ENCODE data around the gene KIAA0930. TPM values are rescaled to one million over a fixed set of nuclear protein-coding genes. Genes with fewer than 3 reads are reported as not detected.

The KIAA0930 gene
- total RNA-seq (1 to 10 TPM; 6.7 to 7.4 TPM), total RNA-seq (13.3 to 84.2 (median 39.4) reads per million in 172 experiments)
- polyA plus RNA-seq (2013, experiment 1 of 2) = 24.3 TPM
- polyA plus RNA-seq (2013, experiment 2 of 2) = 21.7 TPM

DNA sequence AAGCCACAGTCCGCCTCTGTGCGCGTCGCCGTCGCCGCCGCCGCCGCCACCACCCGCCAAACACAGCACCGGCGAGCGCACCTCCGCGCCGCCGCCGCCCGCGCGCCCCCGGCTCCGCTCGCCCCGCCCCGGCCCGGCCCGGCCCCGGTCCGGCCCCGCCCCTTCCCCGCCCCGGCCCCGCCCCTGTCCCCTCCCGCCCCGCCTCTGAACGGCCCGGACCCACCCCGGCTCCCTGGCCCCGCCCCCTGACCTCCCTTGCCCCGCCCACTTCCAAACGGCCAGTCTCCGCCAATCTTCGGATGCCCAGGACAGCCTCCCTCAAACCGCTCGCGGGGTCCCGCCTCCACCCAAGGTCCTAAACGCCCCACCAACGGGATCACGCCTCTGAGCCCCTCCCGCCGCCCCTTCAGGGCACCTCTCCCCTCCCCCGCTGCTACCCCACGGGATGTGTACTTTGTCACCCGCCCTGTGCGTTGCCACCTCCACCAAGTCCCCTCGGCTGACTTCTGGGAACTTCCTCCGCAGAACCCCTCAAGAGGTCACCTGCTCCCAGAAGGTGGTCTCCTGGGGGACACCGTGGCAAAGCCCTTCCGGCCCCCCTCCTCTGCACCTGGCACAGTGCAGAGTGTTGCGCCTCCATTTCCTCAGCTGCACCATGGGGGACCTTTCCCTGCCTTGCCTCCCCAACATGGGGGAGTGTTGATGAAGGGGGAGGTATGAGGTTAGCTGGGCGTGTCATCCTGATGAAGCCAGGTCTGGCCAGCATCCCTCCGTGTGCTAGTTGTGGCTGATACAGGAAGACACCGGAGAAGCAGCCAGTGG lies at the start of gene KIAA0930:
KIAA0930 (minus strand) TSS at position 85 of the 822 bp plus-strand sequence. CDS start 191 bp downstream, outside the sequence.
- Histone ChIP-seq H3K36me3 (ENCODE audit: insufficient read depth, low read length) (no peaks in the 10 kb centered on the region), H3K27ac (ENCODE audit: low read depth in 1 of 2, low read length in 2 of 2) (peak within 1 kb of the TSS; percentile 32 to 52), H3K4me1 (ENCODE audit: insufficient read depth, low read length) (peaks cover 39% of the 10 kb centered on the region), H3K9me3 (ENCODE audit: control insufficient read depth in 1 of 2, insufficient read depth in 1 of 2, low read length in 2 of 2) (no peaks in the 10 kb centered on the region), H3K27me3 (ENCODE audit: control insufficient read depth in 1 of 2, insufficient read depth in 2 of 2, low read length in 2 of 2) (no peaks in the 10 kb centered on the region), H3K4me3 (ENCODE audit: low read length) (peak within 1 kb of the TSS; percentile 72)
- CTCF ChIA-PET = no interaction called here
- peak within 1 kb of the TSS; percentile 94 for H3K4me3 Mint-ChIP-seq
- TF ChIP-seq, protein P1, sequence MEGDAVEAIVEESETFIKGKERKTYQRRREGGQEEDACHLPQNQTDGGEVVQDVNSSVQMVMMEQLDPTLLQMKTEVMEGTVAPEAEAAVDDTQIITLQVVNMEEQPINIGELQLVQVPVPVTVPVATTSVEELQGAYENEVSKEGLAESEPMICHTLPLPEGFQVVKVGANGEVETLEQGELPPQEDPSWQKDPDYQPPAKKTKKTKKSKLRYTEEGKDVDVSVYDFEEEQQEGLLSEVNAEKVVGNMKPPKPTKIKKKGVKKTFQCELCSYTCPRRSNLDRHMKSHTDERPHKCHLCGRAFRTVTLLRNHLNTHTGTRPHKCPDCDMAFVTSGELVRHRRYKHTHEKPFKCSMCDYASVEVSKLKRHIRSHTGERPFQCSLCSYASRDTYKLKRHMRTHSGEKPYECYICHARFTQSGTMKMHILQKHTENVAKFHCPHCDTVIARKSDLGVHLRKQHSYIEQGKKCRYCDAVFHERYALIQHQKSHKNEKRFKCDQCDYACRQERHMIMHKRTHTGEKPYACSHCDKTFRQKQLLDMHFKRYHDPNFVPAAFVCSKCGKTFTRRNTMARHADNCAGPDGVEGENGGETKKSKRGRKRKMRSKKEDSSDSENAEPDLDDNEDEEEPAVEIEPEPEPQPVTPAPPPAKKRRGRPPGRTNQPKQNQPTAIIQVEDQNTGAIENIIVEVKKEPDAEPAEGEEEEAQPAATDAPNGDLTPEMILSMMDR (IDR thresholded peaks at IDR 0.05) = no peak
- peak within 1 kb of the TSS; percentile 90 for H3K27ac Mint-ChIP-seq
- peak; percentile 62 for ATAC-seq (ENCODE audit: poor library complexity)
- DNase-seq = peak; percentile 70 to 89 (median 76)
- no peaks in the 10 kb centered on the region for H3K9me3 Mint-ChIP-seq
- POLR2A ChIA-PET = interaction anchor here (0.7 to 1.3 kb wide), 2 partner anchors 39 to 68 kb away, joined by 6 read pairs; no protein-coding TSS in a partner anchor
- peaks cover 5% of the 10 kb centered on the region for H3K36me3 Mint-ChIP-seq (ENCODE audit: low read depth)
- intact Hi-C loops (cut with DNase I, micrococcal nuclease) = loop anchor here (1.0 to 10.0 kb wide), 6 partner anchors 28 to 814 kb away; partner anchors contain the start of genes FAM118A (in 1 of the 2) and PRR5 (in 1 of the 2)
- no peaks in the 10 kb centered on the region for H3K27me3 Mint-ChIP-seq
- peaks cover 19% of the 10 kb centered on the region for H3K4me1 Mint-ChIP-seq (ENCODE audit: low read depth)

DNA sequence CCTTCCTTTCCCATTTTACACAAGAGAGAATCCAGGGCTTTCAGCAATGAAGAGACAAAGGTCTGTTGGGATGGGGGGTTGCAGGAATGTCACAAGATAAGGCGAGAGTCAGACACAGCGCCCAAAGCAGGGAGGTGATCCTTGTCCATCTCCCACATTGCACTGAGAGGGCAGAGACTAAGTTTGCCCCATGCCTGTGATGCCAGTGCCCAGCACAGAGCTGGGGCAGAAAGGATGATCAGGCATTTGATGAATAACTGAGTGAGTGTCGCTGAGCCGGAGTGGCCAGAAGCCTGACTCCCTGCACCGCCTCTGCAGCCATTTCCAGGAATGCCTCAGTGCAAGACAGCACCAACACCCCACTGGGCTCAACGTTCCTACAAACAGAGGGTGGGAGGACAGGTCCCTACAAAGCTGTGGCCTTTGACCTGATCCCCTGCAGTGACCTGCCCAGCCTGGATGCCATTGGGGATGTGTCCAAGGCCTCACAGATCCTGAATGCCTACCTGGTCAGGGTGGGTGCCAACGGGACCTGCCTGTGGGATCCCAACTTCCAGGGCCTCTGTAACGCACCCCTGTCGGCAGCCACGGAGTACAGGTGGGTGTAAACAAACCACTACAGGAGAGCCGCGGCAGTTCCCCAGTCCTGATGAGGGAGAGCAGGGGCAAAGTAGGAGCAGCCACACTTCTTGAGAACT lies 46.3 kb upstream of the KIAA0930 start:
- ATAC-seq (ENCODE audit: poor library complexity) (no peak), DNase-seq (no peak)
- Mint-ChIP-seq H3K9me3 (no peaks in the 10 kb centered on the region), H3K27ac (no peak overlapping the region), H3K4me1 (ENCODE audit: low read depth) (no peaks in the 10 kb centered on the region), H3K36me3 (ENCODE audit: low read depth) (no peaks in the 10 kb centered on the region), H3K27me3 (peaks cover 10% of the 10 kb centered on the region), H3K4me3 (no peak overlapping the region)
- no peak overlapping the region for H3K27ac ChIP-seq (ENCODE audit: low read depth in 1 of 2, low read length in 2 of 2)
- ChIA-PET POLR2A (no interaction called here), CTCF (no interaction called here)
- no peaks in the 10 kb centered on the region for H3K9me3 ChIP-seq (ENCODE audit: control insufficient read depth in 1 of 2, insufficient read depth in 1 of 2, low read length in 2 of 2)
- no peak overlapping the region for H3K4me3 ChIP-seq (ENCODE audit: low read length)
- TF ChIP-seq, protein P1 (IDR thresholded peaks at IDR 0.05) = no peak
- no peaks in the 10 kb centered on the region for H3K36me3 ChIP-seq (ENCODE audit: insufficient read depth, low read length)
- intact Hi-C loops (cut with DNase I, micrococcal nuclease) = no loop called here
- H3K4me1 ChIP-seq (ENCODE audit: insufficient read depth, low read length) = peaks cover 21% of the 10 kb centered on the region
- peaks cover 4 to 12% of the 10 kb centered on the region in 2 experiments for H3K27me3 ChIP-seq (ENCODE audit: control insufficient read depth in 1 of 2, insufficient read depth in 2 of 2, low read length in 2 of 2)

- POLR2A ChIA-PET = interaction anchor here (1.0 to 1.5 kb wide), 2 partner anchors 11 to 25 kb away, joined by 3 to 5 read pairs; no protein-coding TSS in a partner anchor
- Mint-ChIP-seq H3K36me3 (ENCODE audit: low read depth) (no peaks in the 10 kb centered on the region), H3K9me3 (no peaks in the 10 kb centered on the region), H3K4me3 (no peak overlapping the region), H3K27me3 (peaks cover 10% of the 10 kb centered on the region), H3K4me1 (ENCODE audit: low read depth) (peaks cover 5% of the 10 kb centered on the region), H3K27ac (no peak overlapping the region)
- peaks cover 4 to 12% of the 10 kb centered on the region in 2 experiments for H3K27me3 ChIP-seq (ENCODE audit: control insufficient read depth in 1 of 2, insufficient read depth in 2 of 2, low read length in 2 of 2)
- H3K27ac ChIP-seq (ENCODE audit: low read depth in 1 of 2, low read length in 2 of 2) = no peak overlapping the region
- CTCF ChIA-PET = no interaction called here
- peaks cover 14% of the 10 kb centered on the region for H3K4me1 ChIP-seq (ENCODE audit: insufficient read depth, low read length)
- no peak for ATAC-seq (ENCODE audit: poor library complexity)
- intact Hi-C loops (cut with DNase I, micrococcal nuclease) = no loop called here
- peak in 1 of 14 experiments; percentile 30 for DNase-seq
- H3K36me3 ChIP-seq (ENCODE audit: insufficient read depth, low read length) = no peaks in the 10 kb centered on the region
- H3K9me3 ChIP-seq (ENCODE audit: control insufficient read depth in 1 of 2, insufficient read depth in 1 of 2, low read length in 2 of 2) = no peaks in the 10 kb centered on the region
- H3K4me3 ChIP-seq (ENCODE audit: low read length) = peak overlapping the region; percentile 14
- TF ChIP-seq, protein P1 (IDR thresholded peaks at IDR 0.05) = no peak
These were observed 44.8 kb upstream of the KIAA0930 start for GRCh38 chr22:45285263-45286058.

All from CD4-positive, alpha-beta T cell (primary cell).